KOPT-K1 (cell line): Measurements from ENCODE around the gene RBL2.

Experiments used
- H3K27ac ChIP-seq: fragments of 200-600 bp; sonication (generic); 2 replicates; pipeline ENCODE4 v1.5.1; 2016; ENCODE audit warnings: antibody characterized with exemption, mild to moderate bottlenecking, low read depth, low read length; ENCODE audit not compliant: poor library complexity, severe bottlenecking
- H3K36me3 ChIP-seq: fragments of 200-600 bp; sonication (generic); 2 replicates; pipeline ENCODE4 v1.5.1; 2017; ENCODE audit warnings: antibody characterized with exemption, mild to moderate bottlenecking, low read length, moderate library complexity; ENCODE audit not compliant: insufficient read depth
- H3K9me3 ChIP-seq: fragments of 200-600 bp; sonication (generic); 2 replicates; pipeline ENCODE4 v1.5.1; 2017; ENCODE audit warnings: antibody characterized with exemption, low read length, mild to moderate bottlenecking; ENCODE audit not compliant: insufficient read depth, poor library complexity, severe bottlenecking

RBL2 gene

GRCh38 chr16:53430363-53430762 lies 3.9 kb upstream of the RBL2 start:
- Histone ChIP-seq H3K27ac (no peak overlapping the region), H3K9me3 (peaks cover 4% of the 10 kb centered on the region), H3K36me3 (no peaks in the 10 kb centered on the region)

GRCh38 chr16:53433509-53433908 lies 762 bp upstream of the RBL2 start:
- Histone ChIP-seq H3K9me3 (no peaks in the 10 kb centered on the region), H3K36me3 (no peaks in the 10 kb centered on the region), H3K27ac (no peak overlapping the region)

DNA sequence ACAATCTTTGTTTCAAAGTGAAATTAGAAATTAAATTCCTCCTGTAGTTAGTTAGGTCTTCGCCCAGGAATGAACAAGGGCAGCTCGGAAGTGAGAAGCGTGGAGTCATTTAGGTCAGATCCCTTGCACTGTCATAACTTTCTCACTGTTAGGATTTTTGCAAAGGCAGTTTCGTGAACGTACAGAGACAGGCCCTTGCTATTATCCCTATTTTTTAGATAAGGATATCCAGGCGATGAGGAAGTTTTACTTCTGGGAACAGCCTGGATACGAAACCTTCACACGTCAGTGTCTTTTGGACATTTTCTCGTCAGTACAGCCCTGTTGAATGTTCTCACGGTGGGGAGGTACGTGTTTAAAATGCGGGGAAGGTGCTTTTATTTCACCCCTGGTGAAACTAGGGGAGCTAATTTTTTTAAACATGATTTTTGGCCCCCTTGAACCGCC lies 318 bp upstream of the RBL2 start:
- H3K9me3 ChIP-seq: no peaks in the 10 kb centered on the region
- H3K36me3 ChIP-seq: peaks cover 2% of the 10 kb centered on the region; the same call in 1 of the 2 replicates
- H3K27ac ChIP-seq: peak overlapping the region; percentile 92

- H3K27ac ChIP-seq: peak overlapping the region; percentile 92
- H3K9me3 ChIP-seq: no peaks in the 10 kb centered on the region
- H3K36me3 ChIP-seq: peaks cover 14% of the 10 kb centered on the region
These were observed 906 bp downstream of the RBL2 start for GRCh38 chr16:53435066-53435688.

DNA sequence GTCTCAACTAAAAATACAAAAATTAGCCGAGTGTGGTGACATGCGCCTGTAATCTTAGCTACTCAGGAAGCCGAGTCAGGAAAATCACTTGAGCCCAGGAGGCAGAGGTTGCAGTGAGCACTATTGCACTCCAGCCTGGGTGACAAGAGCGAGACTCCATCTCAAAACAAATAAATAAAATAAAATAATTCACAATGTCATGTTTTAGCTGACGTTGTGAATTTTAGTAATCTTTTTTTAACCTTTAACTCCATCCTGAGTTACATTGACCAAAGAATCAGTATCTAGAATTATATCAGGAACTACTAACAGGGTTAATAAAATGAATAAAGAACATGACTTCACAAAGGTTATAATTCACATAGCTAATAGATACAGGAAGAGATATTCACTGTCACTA lies 5.9 kb downstream of the RBL2 start:
- Histone ChIP-seq H3K36me3 (peaks cover 63% of the 10 kb centered on the region), H3K9me3 (no peaks in the 10 kb centered on the region), H3K27ac (no peak overlapping the region)

DNA sequence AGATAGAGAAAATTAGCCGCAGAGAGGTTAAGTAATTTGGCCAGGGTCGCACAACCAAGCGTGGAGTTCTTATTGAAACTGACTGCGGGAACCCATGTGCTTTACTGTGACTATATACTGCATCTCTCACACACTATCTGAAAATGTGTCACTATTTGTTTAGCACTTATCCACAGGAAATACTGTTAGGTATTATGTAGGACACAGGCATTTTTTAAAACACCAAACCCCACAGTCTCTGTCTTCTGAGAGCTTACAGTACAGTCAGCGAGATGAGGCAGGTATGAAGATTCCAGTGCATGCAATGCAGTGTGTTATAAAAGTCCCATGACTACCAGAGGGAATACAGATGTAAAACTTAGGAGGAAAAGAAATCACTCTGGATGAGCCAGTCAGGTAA lies 11.3 kb downstream of the RBL2 start:
- H3K9me3 ChIP-seq: no peaks in the 10 kb centered on the region
- H3K27ac ChIP-seq: no peak overlapping the region
- peaks cover 99% of the 10 kb centered on the region for H3K36me3 ChIP-seq

GRCh38 chr16:53446090-53446489 lies 11.8 kb downstream of the RBL2 start:
- H3K27ac ChIP-seq: no peak overlapping the region
- H3K36me3 ChIP-seq: peaks cover 96% of the 10 kb centered on the region
- H3K9me3 ChIP-seq: no peaks in the 10 kb centered on the region

DNA sequence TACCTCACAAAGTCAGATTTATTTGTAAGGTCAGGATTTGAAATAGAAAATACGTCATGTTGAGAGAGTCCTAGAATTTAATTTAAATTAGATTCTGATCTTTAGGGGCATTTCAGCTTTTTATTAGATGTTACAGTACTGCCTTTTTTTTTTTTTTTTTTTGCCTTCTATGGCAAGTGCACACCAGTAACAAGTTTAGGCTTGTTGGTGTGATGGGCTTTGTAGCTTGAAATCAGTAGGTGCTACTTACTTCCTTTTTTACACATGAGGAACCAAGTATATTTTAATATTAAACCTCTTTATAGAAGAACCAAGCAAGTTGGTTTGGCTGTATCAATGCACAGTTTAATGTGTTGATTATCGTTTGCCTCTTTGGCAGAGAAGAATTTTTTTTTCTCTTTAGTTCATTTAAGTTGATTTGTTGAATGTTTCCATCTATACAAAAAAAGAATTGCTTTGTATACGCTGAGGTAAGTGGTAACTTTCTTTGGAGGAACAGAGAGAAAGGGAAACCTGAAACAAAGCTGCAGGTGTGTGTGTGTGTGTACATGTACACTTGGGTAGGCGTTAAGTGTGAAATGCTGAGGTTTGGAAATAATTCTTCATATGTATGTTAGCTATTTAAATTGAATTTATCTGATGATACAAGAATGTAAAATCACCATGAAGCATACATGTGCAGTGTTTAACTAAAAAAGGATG lies 15.7 kb downstream of the RBL2 start:
- Histone ChIP-seq H3K36me3 (peaks cover 92% of the 10 kb centered on the region), H3K27ac (no peak overlapping the region), H3K9me3 (no peaks in the 10 kb centered on the region)

- Histone ChIP-seq H3K27ac (no peak overlapping the region), H3K9me3 (no peaks in the 10 kb centered on the region), H3K36me3 (peaks cover 70% of the 10 kb centered on the region)
These were observed 19.7 kb downstream of the RBL2 start for GRCh38 chr16:53453928-53454327.

GRCh38 chr16:53456625-53457024 lies 22.4 kb downstream of the RBL2 start:
- Histone ChIP-seq H3K27ac (peak overlapping the region; percentile 64), H3K36me3 (peaks cover 74% of the 10 kb centered on the region), H3K9me3 (no peaks in the 10 kb centered on the region)

DNA sequence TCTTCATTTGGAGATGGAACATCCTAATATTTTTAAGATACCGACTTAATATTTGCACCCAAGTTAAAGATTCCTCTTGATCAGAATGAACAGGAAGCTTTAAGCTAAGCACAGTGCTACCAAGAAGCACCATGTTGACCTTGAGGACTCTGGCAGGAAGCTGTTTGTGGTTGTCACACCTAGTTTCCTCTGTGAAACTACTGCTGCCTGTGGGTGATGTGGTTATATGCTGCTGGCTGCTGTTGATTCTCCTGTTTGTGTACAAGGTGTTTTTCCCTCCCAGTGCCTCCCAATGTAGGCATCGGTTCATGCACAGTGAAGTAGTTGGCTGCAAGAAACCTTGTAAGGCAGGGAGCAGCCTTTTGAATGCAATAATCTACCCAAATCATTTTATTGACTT lies 23.4 kb downstream of the RBL2 start:
- Histone ChIP-seq H3K27ac (peak overlapping the region; percentile 64), H3K36me3 (peaks cover 75% of the 10 kb centered on the region), H3K9me3 (no peaks in the 10 kb centered on the region)

GRCh38 chr16:53458635-53459034 lies 24.4 kb downstream of the RBL2 start:
- Histone ChIP-seq H3K36me3 (peaks cover 75% of the 10 kb centered on the region), H3K9me3 (no peaks in the 10 kb centered on the region)

DNA sequence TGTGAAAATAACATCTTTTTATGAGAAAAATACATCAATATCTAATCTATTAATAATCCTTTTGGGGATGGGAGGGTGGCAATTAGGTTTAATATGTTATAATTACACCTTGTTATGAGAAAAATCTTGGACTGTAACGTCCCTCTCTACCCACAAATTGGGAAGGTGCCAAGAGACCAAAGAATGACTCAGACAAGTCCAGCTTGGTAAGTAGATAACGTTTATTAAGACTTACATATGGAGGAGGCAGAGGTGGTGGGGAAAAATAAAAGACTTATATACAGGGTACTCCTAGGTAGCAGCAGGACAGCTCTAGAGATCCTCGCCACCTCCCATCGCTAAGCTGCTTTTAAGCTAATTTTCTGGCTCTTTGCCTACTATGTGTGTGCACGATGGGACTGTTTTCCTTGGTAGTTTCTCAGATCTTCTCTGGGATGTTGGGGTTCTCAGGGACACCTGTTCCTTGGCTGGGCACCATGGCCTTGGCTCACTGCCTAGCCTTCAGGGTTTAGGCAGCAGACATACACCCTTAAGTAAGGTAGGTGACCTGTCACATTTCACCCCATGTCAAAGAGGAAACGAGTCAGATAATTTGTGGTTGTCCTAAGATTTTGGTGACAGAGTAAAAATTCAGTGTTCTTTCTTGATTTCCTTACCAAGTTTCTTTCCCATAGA lies 31.5 kb downstream of the RBL2 start:
- Histone ChIP-seq H3K27ac (no peak overlapping the region), H3K9me3 (no peaks in the 10 kb centered on the region), H3K36me3 (peaks cover 99% of the 10 kb centered on the region)

More at GRCh38 chr16:53458635-53459034, 24.4 kb downstream of the RBL2 start:
- H3K27ac ChIP-seq: peak overlapping the region; percentile 64

DNA sequence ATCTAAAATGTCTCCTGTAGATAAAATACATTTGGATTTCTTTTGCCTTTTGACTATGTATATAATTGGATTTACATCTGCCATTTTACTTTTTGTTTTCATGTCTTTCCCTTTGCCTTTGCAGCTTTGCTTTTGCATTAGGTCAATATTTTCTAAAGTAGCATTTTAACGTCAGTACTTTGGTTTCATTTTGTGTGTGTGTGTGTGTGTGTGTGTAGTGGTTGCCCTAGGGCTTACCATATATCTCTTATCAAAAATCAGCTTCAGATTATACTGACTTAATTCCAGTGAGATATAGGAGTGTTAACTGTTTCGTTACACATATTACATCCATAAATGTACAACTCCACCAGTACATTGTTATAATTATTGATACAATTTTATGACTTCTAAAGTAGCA lies 42.6 kb downstream of the RBL2 start:
- Histone ChIP-seq H3K27ac (no peak overlapping the region), H3K9me3 (no peaks in the 10 kb centered on the region), H3K36me3 (peaks cover 94% of the 10 kb centered on the region)

- Histone ChIP-seq H3K9me3 (no peaks in the 10 kb centered on the region), H3K27ac (no peak overlapping the region), H3K36me3 (peaks cover 95% of the 10 kb centered on the region)
These were observed 44.7 kb downstream of the RBL2 start for GRCh38 chr16:53478965-53479364.
